Neuronal stem cell (in vitro differentiated cells): ENCODE data around the gene CXCR5.

ENCODE experiments used
- DNase-seq: peaks from one replicate; pipeline ENCODE4 v3.0.0-alpha.2; 2013; ENCODE audit warnings: low spot score
- H2AFZ ChIP-seq: one replicate; pipeline ENCODE4 v1.6.1; 2013; ENCODE audit warnings: mild to moderate bottlenecking, low read length, inconsistent platforms
- H2AK5ac ChIP-seq: 2 replicates; pipeline ENCODE4 v1.6.1; 2013; ENCODE audit warnings: low read depth, mild to moderate bottlenecking, inconsistent platforms, low read length, moderate library complexity, mixed read lengths
- H2BK120ac ChIP-seq: 2 replicates; pipeline ENCODE4 v1.6.1; 2013; ENCODE audit warnings: low read depth, mild to moderate bottlenecking, inconsistent platforms, low read length, moderate library complexity, mixed read lengths
- H2BK12ac ChIP-seq: one replicate; pipeline ENCODE4 v1.6.1; 2013; ENCODE audit warnings: low read length, inconsistent platforms
- H2BK15ac ChIP-seq: 2 replicates; pipeline ENCODE4 v1.6.1; 2013; ENCODE audit warnings: mild to moderate bottlenecking, low read length, inconsistent platforms, mixed read lengths
- H2BK5ac ChIP-seq: one replicate; pipeline ENCODE4 v1.6.1; 2013; ENCODE audit warnings: inconsistent platforms, mild to moderate bottlenecking, low read length, moderate library complexity
- H3K14ac ChIP-seq: one replicate; pipeline ENCODE4 v1.6.1; 2013; ENCODE audit warnings: low read length, inconsistent platforms
- H3K18ac ChIP-seq: 2 replicates; pipeline ENCODE4 v1.6.1; 2013; ENCODE audit warnings: low read length, inconsistent platforms
- H3K23ac ChIP-seq: 2 replicates; pipeline ENCODE4 v1.6.1; 2013; ENCODE audit warnings: low read depth, mild to moderate bottlenecking, mixed read lengths, low read length, inconsistent platforms; ENCODE audit not compliant: poor library complexity
- H3K27ac ChIP-seq: replicated peaks from 3 replicates; pipeline ENCODE4 v1.5.1; 2013; ENCODE audit warnings: low read length, inconsistent platforms
- H3K27me3 ChIP-seq, 3 experiments: 2 replicates each; pipeline ENCODE4 v1.6.1; 2013; ENCODE audit warnings: low read length in 3 of 3, mild to moderate bottlenecking in 2 of 3, inconsistent platforms in 1 of 3, low read depth in 1 of 3, mixed read lengths in 1 of 3, moderate library complexity in 1 of 3; ENCODE audit not compliant: control insufficient read depth in 3 of 3, insufficient read depth in 3 of 3
- H3K36me3 ChIP-seq, 2 donors: replicated peaks in 1 of 2; 2 replicates each; pipeline ENCODE4 v1.6.1; 2013; ENCODE audit warnings: low read length in 2 of 2; ENCODE audit not compliant: control insufficient read depth in 2 of 2, insufficient read depth in 2 of 2
- H3K4ac ChIP-seq: 2 replicates; pipeline ENCODE4 v1.6.1; 2013; ENCODE audit warnings: inconsistent platforms, mild to moderate bottlenecking, low read length, moderate library complexity
- H3K4me1 ChIP-seq, 2 donors: 1 replicate in 1 of 2; 2 replicates in 1 of 2; pipeline ENCODE4 v1.6.1; 2013; ENCODE audit warnings: low read length in 2 of 2, low read depth in 1 of 2; ENCODE audit not compliant: control insufficient read depth in 2 of 2, insufficient read depth in 1 of 2
- H3K4me2 ChIP-seq: one replicate; pipeline ENCODE4 v1.6.1; 2013; ENCODE audit warnings: mild to moderate bottlenecking, low read length, inconsistent platforms; ENCODE audit not compliant: insufficient read depth, poor library complexity, severe bottlenecking
- H3K4me3 ChIP-seq, 2 donors: 2 replicates each; pipeline ENCODE4 v1.5.1; 2013; ENCODE audit warnings: low read length in 2 of 2, mild to moderate bottlenecking in 2 of 2, inconsistent platforms in 1 of 2, moderate library complexity in 1 of 2
- H3K79me1 ChIP-seq: one replicate; pipeline ENCODE4 v1.6.1; 2013; ENCODE audit warnings: low read depth, mild to moderate bottlenecking, inconsistent platforms, low read length, moderate library complexity
- H3K9ac ChIP-seq: one replicate; pipeline ENCODE4 v1.6.1; 2013; ENCODE audit warnings: mild to moderate bottlenecking, low read depth, low read length, inconsistent platforms; ENCODE audit not compliant: poor library complexity
- H3K9me3 ChIP-seq, 2 donors: replicated peaks in 1 of 2; 2 replicates each; pipeline versions ENCODE3 to v1.6.1; 2013; ENCODE audit warnings: low read length in 2 of 2, mild to moderate bottlenecking in 2 of 2, inconsistent platforms in 1 of 2, low read depth in 1 of 2, mixed read lengths in 1 of 2, moderate library complexity in 1 of 2; ENCODE audit not compliant: control insufficient read depth in 2 of 2, insufficient read depth in 1 of 2
- H4K8ac ChIP-seq: one replicate; pipeline ENCODE4 v1.6.1; 2013; ENCODE audit warnings: low read depth, mild to moderate bottlenecking, inconsistent platforms, low read length, moderate library complexity
- H4K91ac ChIP-seq: one replicate; pipeline ENCODE4 v1.6.1; 2013; ENCODE audit warnings: low read length, low read depth, mild to moderate bottlenecking, inconsistent platforms; ENCODE audit not compliant: poor library complexity
- WGBS, 2 donors: extraction: QIAGEN DNeasy Blood & Tissue Kit; methylation state at CpG; one replicate each; pipeline ENCODE4 v1.1.7; 2013; ENCODE audit warnings: missing lambda C conversion rate in 2 of 2, mixed read lengths in 1 of 2; ENCODE audit not compliant: insufficient read length in 2 of 2, insufficient replicate concordance in 1 of 2; ENCODE audit errors: extremely low coverage in 2 of 2; 5-methylcytosine and 5-hydroxymethylcytosine counted together

CXCR5 gene

GRCh38 chr11:118924591-118925585 is 41.2 kb downstream of the CXCR5 start:
- Histone ChIP-seq H3K4me2 (peak overlapping the region; percentile 78), H3K36me3 (no peaks in the 10 kb centered on the region), H3K27me3 (no peaks in the 10 kb centered on the region), H3K79me1 (peaks cover 26% of the 10 kb centered on the region), H2AK5ac (peak overlapping the region; percentile 74), H3K9me3 (no peaks in the 10 kb centered on the region), H3K14ac (peak overlapping the region; percentile 42), H2BK15ac (peak overlapping the region; percentile 82), H3K23ac (peak overlapping the region; percentile 94), H2BK120ac (no peak overlapping the region), H3K9ac (peak overlapping the region; percentile 97), H3K27ac (no peak overlapping the region), H4K91ac (no peak overlapping the region), H3K4me1 (peaks cover 51 to 64% of the 10 kb centered on the region in 2 donors), H3K4me3 (peak overlapping the region; percentile 95 to 96), H3K18ac (peak overlapping the region; percentile 84), H4K8ac (no peak overlapping the region), H2BK12ac (peak overlapping the region; percentile 98), H2AFZ (peak overlapping the region; percentile 91), H2BK5ac (peak overlapping the region; percentile 55), H3K4ac (no peak overlapping the region)
- DNase-seq, result no peak
- no CpG with 5 or more reads among the region's 45 CpGs for WGBS, 2 donors

GRCh38 chr11:118927554-118928100 is 43.9 kb downstream of the CXCR5 start:
- Histone ChIP-seq H3K4me3 (no peak overlapping the region), H2BK5ac (peak overlapping the region; percentile 39), H3K27ac (no peak overlapping the region), H2AFZ (peak overlapping the region; percentile 93), H2AK5ac (peak overlapping the region; percentile 49), H3K18ac (no peak overlapping the region), H3K9ac (no peak overlapping the region), H2BK12ac (no peak overlapping the region), H2BK120ac (peak overlapping the region; percentile 19), H3K27me3 (peaks cover 0 to 8% (median 5%) of the 10 kb centered on the region in 3 experiments), H3K23ac (peak overlapping the region; percentile 46), H3K4me2 (peak overlapping the region; percentile 81), H3K79me1 (peaks cover 15% of the 10 kb centered on the region), H3K4ac (no peak overlapping the region), H4K8ac (no peak overlapping the region), H4K91ac (no peak overlapping the region), H2BK15ac (peak overlapping the region; percentile 87), H3K14ac (no peak overlapping the region), H3K36me3 (no peaks in the 10 kb centered on the region), H3K4me1 (peaks cover 33 to 43% of the 10 kb centered on the region in 2 donors), H3K9me3 (no peaks in the 10 kb centered on the region)
- DNase-seq, result no peak
- WGBS, 2 donors, result no CpG with 5 or more reads among the region's 7 CpGs

- Histone ChIP-seq H4K91ac (no peak overlapping the region), H3K4me1 (peaks cover 27 to 37% of the 10 kb centered on the region in 2 donors), H2AK5ac (peak overlapping the region; percentile 85), H2BK120ac (peak overlapping the region; percentile 74), H3K4ac (no peak overlapping the region), H3K18ac (peak overlapping the region; percentile 96), H3K4me2 (peak overlapping the region; percentile 93), H4K8ac (no peak overlapping the region), H3K23ac (peak overlapping the region; percentile 49), H2BK5ac (peak overlapping the region; percentile 93), H3K79me1 (peaks cover 15% of the 10 kb centered on the region), H3K9me3 (no peaks in the 10 kb centered on the region), H3K27ac (peak overlapping the region; percentile 91), H3K4me3 (peak overlapping the region; percentile 60 to 92), H2BK15ac (peak overlapping the region; percentile 87), H3K9ac (peak overlapping the region; percentile 82), H2AFZ (peak overlapping the region; percentile 93), H3K27me3 (peaks cover 0 to 8% (median 5%) of the 10 kb centered on the region in 3 experiments), H3K36me3 (no peaks in the 10 kb centered on the region), H3K14ac (no peak overlapping the region), H2BK12ac (peak overlapping the region; percentile 97)
- WGBS, 2 donors, result no CpG with 5 or more reads among the region's 32 CpGs
- peak; percentile 95 for DNase-seq
Measured at GRCh38 chr11:118928101-118928869, 44.6 kb downstream of the CXCR5 start.
